Neural crest cell (in vitro differentiated cells): ENCODE data around the gene SLC5A4. TPM values are rescaled to one million over a fixed set of nuclear protein-coding genes. Genes with fewer than 3 reads are reported as not detected.

Source experiments
- DNase-seq: peaks from one replicate; pipeline ENCODE4 v3.0.0; 2021; ENCODE audit warnings: low read depth, mixed read lengths, low spot score
- H3K27ac Mint-ChIP-seq: one replicate; pipeline ENCODE4 v1.8.0; 2021; ENCODE audit warnings: mild to moderate bottlenecking, mixed read lengths; ENCODE audit not compliant: unreplicated experiment
- H3K27me3 Mint-ChIP-seq: 2 replicates; pipeline ENCODE4 v1.8.0; 2021; ENCODE audit warnings: low read depth, mild to moderate bottlenecking, mixed read lengths
- H3K36me3 Mint-ChIP-seq: 2 replicates; pipeline ENCODE4 v1.8.0; 2021; ENCODE audit warnings: low read depth, mild to moderate bottlenecking, mixed read lengths
- H3K4me1 Mint-ChIP-seq: 2 replicates; pipeline ENCODE4 v1.8.0; 2021; ENCODE audit warnings: mixed read lengths
- H3K4me3 Mint-ChIP-seq: one replicate; pipeline ENCODE4 v1.8.0; 2021; ENCODE audit warnings: mild to moderate bottlenecking, mixed read lengths
- H3K9me3 Mint-ChIP-seq: 2 replicates; pipeline ENCODE4 v1.8.0; 2021; ENCODE audit warnings: mixed read lengths
- CTCF ChIP-seq: fragments of 200-600 bp; sonication (generic); conservative IDR thresholded peaks from 2 replicates; pipeline ENCODE4 v1.5.0; 2021; ENCODE audit warnings: antibody characterized with exemption, mild to moderate bottlenecking
- total RNA-seq: library from RNA; stranded (reverse); gene quantifications from 2 replicates; pipeline ENCODE4 v1.2.1, GENCODE V29; 2021

The SLC5A4 gene
- total RNA-seq, 1 donor from 2014 or later = 0.23 TPM

GRCh38 chr22:32232191-32232830, 22.8 kb downstream of the SLC5A4 start:
- Mint-ChIP-seq H3K27me3 (peaks cover 18% of the 10 kb centered on the region), H3K9me3 (no peaks in the 10 kb centered on the region), H3K27ac (no peak overlapping the region), H3K4me1 (peaks cover 13% of the 10 kb centered on the region), H3K36me3 (peaks cover 3% of the 10 kb centered on the region), H3K4me3 (no peak overlapping the region)
- DNase-seq = no peak
- TF ChIP-seq CTCF = no peak

- Mint-ChIP-seq H3K4me1 (peaks cover 10% of the 10 kb centered on the region), H3K4me3 (no peak overlapping the region), H3K27ac (no peak overlapping the region), H3K36me3 (peaks cover 3% of the 10 kb centered on the region), H3K9me3 (no peaks in the 10 kb centered on the region), H3K27me3 (peaks cover 46% of the 10 kb centered on the region)
- no peak for DNase-seq
- TF ChIP-seq CTCF = no peak
Observed at GRCh38 chr22:32226326-32227104, 28.6 kb downstream of the SLC5A4 start.

- H3K4me1 Mint-ChIP-seq = peaks cover 10% of the 10 kb centered on the region
- H3K27ac Mint-ChIP-seq = no peak overlapping the region
- no peak for TF ChIP-seq CTCF
- H3K4me3 Mint-ChIP-seq = no peak overlapping the region
- no peaks in the 10 kb centered on the region for H3K36me3 Mint-ChIP-seq
- H3K27me3 Mint-ChIP-seq = peaks cover 35% of the 10 kb centered on the region
- no peaks in the 10 kb centered on the region for H3K9me3 Mint-ChIP-seq
- no peak for DNase-seq
Observed at GRCh38 chr22:32222991-32223390, 32.2 kb downstream of the SLC5A4 start.

- peaks cover 17% of the 10 kb centered on the region for H3K27me3 Mint-ChIP-seq
Observed at GRCh38 chr22:32219026-32219425, 36.1 kb downstream of the SLC5A4 start.

GRCh38 chr22:32218470-32218869, 36.7 kb downstream of the SLC5A4 start:
- H3K4me3 Mint-ChIP-seq = no peak overlapping the region
- no peak overlapping the region for H3K27ac Mint-ChIP-seq
- no peaks in the 10 kb centered on the region for H3K4me1 Mint-ChIP-seq
- no peaks in the 10 kb centered on the region for H3K36me3 Mint-ChIP-seq
- no peaks in the 10 kb centered on the region for H3K9me3 Mint-ChIP-seq
- no peak for DNase-seq
- peaks cover 13% of the 10 kb centered on the region for H3K27me3 Mint-ChIP-seq
- TF ChIP-seq CTCF = no peak

More at GRCh38 chr22:32219026-32219425, 36.1 kb downstream of the SLC5A4 start:
- H3K9me3 Mint-ChIP-seq = no peaks in the 10 kb centered on the region
- DNase-seq = no peak
- H3K36me3 Mint-ChIP-seq = no peaks in the 10 kb centered on the region
- no peak overlapping the region for H3K4me3 Mint-ChIP-seq
- no peak for TF ChIP-seq CTCF
- H3K4me1 Mint-ChIP-seq = no peaks in the 10 kb centered on the region
- no peak overlapping the region for H3K27ac Mint-ChIP-seq
